Stimulated activated CD4-positive, alpha-beta T cell treated with anti-CD3 and anti-CD28 coated beads, TNF-alpha, amount 100 ng/mL, for 4 hours (primary cell): ENCODE data around the gene RAB40B.
"Not testable (repeated sequence)": the region's sequence is repeated elsewhere in the genome, so short reads cannot be mapped to it uniquely, and the experiment has no call there.

Source experiments
- DNase-seq, 3 experiments: peaks; one replicate each; pipeline ENCODE4 v3.0.0-alpha.2; 2020; ENCODE audit warnings: low read depth in 3 of 3

Gene RAB40B

GRCh38 chr17:82698065-82698973 lies at the start of gene RAB40B:
RAB40B (minus strand) TSS chr17:82698698; CDS start chr17:82698596, 102 bp downstream.
- peak; percentile 94 to 99 (median 99) for DNase-seq

- no peak for DNase-seq
Observed at GRCh38 chr17:82745524-82745923, 47.0 kb upstream of the RAB40B start.

GRCh38 chr17:82744736-82745135 lies 46.2 kb upstream of the RAB40B start:
- not testable (repeated sequence) for DNase-seq

- no peak for DNase-seq
Observed at GRCh38 chr17:82743344-82744219, 45.1 kb upstream of the RAB40B start.

GRCh38 chr17:82740906-82741759 lies 42.6 kb upstream of the RAB40B start:
- no peak for DNase-seq

GRCh38 chr17:82737967-82738877 lies 39.7 kb upstream of the RAB40B start:
- no peak for DNase-seq

GRCh38 chr17:82736511-82737185 lies 38.1 kb upstream of the RAB40B start:
- DNase-seq, result no peak

- DNase-seq, result no peak
Observed at GRCh38 chr17:82734987-82735866, 36.7 kb upstream of the RAB40B start, which contains the start of gene FN3K. FN3K (plus strand) TSS chr17:82735615; CDS start chr17:82735637, 22 bp downstream.

- DNase-seq, result no peak
Observed at GRCh38 chr17:82732118-82732743, 33.7 kb upstream of the RAB40B start.

- DNase-seq, result no peak
Observed at GRCh38 chr17:82729479-82730260, 31.2 kb upstream of the RAB40B start.

- DNase-seq, result no peak
Observed at GRCh38 chr17:82726427-82726826, 27.9 kb upstream of the RAB40B start.

- DNase-seq, result no peak
Observed at GRCh38 chr17:82723169-82723807, 24.8 kb upstream of the RAB40B start.

GRCh38 chr17:82722341-82723013 lies 24.0 kb upstream of the RAB40B start:
- DNase-seq, result no peak

- DNase-seq, result no peak
Observed at GRCh38 chr17:82720204-82720603, 21.7 kb upstream of the RAB40B start.

- no peak for DNase-seq
Observed at GRCh38 chr17:82718986-82719685, 20.6 kb upstream of the RAB40B start.
